Measurements from ENCODE around the gene FRAS1.

DNA sequence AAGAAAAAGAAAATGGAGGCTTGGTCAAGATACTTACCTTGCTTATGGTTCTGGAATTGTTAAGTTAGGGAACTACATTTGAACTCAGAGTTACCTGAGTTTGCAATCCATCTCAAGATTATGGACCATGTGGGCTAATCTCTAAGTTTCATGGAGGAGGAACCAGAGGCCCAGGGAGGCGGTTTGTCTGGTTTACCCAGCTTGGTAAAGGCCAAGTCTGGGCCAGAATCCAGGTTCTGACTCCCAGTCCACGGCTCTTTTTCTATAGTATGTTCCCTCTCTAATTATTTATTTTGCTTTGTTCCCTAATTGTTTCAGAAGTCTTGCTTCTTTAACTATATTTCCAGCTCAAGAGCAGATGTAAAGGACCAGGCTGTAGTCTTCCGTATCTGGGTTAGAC is 168.1 kb downstream of the FRAS1 start:
- no peak for TF ChIP-seq EZH2 (IDR thresholded peaks at IDR 0.05; ENCODE audit: borderline replicate concordance, low read depth, low read length, severe bottlenecking)
- TF ChIP-seq, protein P1, sequence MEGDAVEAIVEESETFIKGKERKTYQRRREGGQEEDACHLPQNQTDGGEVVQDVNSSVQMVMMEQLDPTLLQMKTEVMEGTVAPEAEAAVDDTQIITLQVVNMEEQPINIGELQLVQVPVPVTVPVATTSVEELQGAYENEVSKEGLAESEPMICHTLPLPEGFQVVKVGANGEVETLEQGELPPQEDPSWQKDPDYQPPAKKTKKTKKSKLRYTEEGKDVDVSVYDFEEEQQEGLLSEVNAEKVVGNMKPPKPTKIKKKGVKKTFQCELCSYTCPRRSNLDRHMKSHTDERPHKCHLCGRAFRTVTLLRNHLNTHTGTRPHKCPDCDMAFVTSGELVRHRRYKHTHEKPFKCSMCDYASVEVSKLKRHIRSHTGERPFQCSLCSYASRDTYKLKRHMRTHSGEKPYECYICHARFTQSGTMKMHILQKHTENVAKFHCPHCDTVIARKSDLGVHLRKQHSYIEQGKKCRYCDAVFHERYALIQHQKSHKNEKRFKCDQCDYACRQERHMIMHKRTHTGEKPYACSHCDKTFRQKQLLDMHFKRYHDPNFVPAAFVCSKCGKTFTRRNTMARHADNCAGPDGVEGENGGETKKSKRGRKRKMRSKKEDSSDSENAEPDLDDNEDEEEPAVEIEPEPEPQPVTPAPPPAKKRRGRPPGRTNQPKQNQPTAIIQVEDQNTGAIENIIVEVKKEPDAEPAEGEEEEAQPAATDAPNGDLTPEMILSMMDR (IDR thresholded peaks at IDR 0.05; ENCODE audit: borderline replicate concordance, extremely low read depth, low read length, poor library complexity, severe bottlenecking) = no peak

All from DND-41 (cell line).